Adipose tissue (tissue), 3 donors: ENCODE data around the gene COL1A1. TPM values are rescaled to one million over a fixed set of nuclear protein-coding genes. Genes with fewer than 3 reads are reported as not detected.
A peak's percentile ranks its signal among the peaks of the same experiment; 100 is the strongest.

Source experiments
- H3K27ac ChIP-seq: one replicate; pipeline ENCODE4 v1.5.1; 2013; ENCODE audit warnings: low read depth, low read length
- WGBS, 3 donors: extraction: QIAGEN DNeasy Blood & Tissue Kit; methylation state at CpG; one replicate each; pipeline ENCODE4 v1.1.7; 2013; 5-methylcytosine and 5-hydroxymethylcytosine counted together
- polyA plus RNA-seq, 3 donors: library from polyadenylated mRNA; stranded (reverse); fragments of 200-250 nt; gene quantifications; one replicate each; pipeline ENCODE4 v1.2.3, GENCODE V29; 2013
- donor health status: healthy with polysubstance abuse.
- donor health status: Bipolar disorder and iron deficiency.
- donor health status: healthy.

Gene COL1A1
- polyA plus RNA-seq, 3 donors = 29.6 to 209 (median 106) TPM

DNA sequence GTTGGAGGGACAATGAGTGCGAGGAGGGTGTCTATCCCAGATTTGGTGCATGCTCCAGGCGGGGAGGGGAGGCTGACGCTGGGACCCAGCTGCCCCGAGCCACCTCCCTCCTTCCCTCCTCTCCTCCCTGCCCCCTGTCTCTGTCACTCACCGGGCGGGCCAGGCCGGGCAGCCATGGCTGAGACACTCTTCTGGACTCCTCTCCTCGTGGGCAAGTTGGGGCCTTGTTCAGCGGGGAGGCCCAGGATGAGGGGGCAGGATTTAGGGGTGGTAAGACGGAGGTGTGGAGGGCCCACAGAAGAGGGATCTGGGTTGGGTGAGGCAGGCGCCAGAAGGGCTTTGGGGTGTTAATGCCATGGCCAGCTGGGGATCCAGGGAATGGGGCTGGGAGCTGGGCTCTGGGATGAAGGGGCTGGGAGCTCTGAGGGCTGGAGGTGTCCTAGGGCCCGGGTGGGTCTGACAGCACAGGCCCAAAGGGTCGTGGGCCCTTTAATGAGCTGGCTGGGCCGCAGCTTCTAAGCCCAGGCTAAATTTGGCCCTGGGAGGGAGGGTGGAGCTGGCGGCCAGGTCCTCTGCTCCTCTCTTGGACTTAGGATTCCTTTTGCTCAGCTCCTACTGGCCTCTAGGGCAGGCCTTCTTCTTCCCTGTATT lies 35.4 kb downstream of the COL1A1 start, which contains the start of gene SGCA:
Gene SGCA (plus strand): TSS at position 139 of the 651 bp plus-strand sequence. CDS start 36 bp downstream, at position 175.
- no peak within 1 kb of the TSS for H3K27ac ChIP-seq
- WGBS, 3 donors = 64 to 70% (median 69%) methylated on average over 13 to 15 of the region's 15 CpGs

DNA sequence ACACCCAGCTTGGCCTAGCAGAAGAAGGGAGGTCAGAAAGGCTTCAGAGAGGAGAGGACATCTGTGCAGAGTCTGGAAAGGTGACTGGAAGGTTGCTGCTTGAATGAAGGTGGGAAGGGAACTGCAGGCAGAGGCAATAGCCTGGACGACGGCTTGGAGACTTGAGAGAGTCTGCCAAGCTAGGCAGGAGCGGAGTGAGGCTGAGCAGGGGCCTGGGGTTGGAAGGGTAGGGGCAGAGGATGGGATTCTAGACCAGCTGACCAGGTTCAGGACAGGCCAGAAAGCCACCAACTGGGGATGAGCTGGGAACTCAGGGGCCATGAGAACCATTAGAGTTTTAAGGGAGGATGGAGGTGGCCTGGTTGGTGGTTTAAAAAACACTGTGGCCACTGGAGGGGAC lies 36.0 kb downstream of the COL1A1 start:
- WGBS, 3 donors = 80 to 90% (median 89%) methylated on average over 3 of the region's 3 CpGs
- no peak overlapping the region for H3K27ac ChIP-seq

- no peak overlapping the region for H3K27ac ChIP-seq
Observed at GRCh38 chr17:50165066-50165465, 36.4 kb downstream of the COL1A1 start.

DNA sequence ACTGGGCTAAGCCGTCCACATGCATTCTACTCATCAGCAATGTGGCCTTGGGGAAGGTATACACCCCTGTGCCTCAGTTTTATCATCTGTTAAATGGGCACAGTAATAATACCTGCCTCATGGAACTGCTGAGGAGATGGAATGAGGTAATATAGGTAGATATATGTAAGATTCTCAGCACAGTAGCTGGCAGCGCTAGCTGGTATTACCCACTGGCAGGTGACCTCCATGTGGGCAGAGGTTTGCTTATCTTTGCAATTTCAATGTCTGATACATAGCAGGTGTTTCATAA lies 36.8 kb downstream of the COL1A1 start:
- 98 to 100% (median 98%) methylated on average over 2 of the region's 2 CpGs for WGBS, 3 donors
- H3K27ac ChIP-seq = no peak overlapping the region

More at GRCh38 chr17:50165066-50165465, 36.4 kb downstream of the COL1A1 start:
- WGBS, 3 donors = 87 to 90% (median 89%) methylated on average over 9 of the region's 9 CpGs

DNA sequence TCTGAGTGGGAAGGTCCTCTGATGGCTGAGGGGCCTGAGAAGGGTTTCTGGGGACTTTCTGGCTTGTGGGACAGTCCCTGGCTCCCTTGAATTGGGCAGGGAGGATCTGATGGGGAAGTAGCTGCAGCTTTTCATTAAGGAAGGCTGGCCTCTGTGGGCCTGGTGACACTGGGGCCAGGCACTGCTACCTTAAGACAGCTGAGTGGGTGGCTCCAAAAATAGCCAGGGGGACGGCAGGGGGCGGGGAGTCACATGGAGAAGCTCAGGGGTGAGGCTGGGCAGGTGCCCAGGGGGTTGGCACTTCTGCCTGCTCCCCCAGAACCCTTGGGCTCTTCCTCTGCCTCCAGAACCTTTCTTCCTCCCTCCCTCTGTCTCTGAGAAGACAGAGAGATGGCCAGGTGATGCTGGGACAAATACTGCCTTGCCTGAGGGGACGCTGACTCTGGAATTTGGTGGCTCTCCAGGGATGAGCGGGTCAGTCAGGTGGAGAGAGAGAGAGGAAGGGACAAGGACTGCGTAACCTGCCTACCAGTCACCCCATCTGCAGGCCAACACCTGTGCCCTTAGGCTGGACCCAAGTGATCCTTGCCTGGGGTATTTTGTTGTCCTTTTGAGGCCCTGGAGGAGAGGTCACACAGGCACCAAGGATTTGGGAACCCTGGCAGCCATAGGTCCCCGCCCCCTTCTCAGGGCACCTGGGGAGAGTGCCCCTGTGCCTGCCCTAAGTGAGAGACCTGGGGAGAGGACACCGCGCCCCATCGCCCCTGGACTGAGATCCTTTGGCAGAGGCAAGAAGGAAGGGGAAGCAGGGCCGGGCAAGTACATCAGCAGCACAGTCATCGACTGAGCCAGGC lies 37.4 kb downstream of the COL1A1 start:
- no peak overlapping the region for H3K27ac ChIP-seq
- WGBS, 3 donors = 77 to 83% (median 80%) methylated on average over 11 of the region's 11 CpGs

DNA sequence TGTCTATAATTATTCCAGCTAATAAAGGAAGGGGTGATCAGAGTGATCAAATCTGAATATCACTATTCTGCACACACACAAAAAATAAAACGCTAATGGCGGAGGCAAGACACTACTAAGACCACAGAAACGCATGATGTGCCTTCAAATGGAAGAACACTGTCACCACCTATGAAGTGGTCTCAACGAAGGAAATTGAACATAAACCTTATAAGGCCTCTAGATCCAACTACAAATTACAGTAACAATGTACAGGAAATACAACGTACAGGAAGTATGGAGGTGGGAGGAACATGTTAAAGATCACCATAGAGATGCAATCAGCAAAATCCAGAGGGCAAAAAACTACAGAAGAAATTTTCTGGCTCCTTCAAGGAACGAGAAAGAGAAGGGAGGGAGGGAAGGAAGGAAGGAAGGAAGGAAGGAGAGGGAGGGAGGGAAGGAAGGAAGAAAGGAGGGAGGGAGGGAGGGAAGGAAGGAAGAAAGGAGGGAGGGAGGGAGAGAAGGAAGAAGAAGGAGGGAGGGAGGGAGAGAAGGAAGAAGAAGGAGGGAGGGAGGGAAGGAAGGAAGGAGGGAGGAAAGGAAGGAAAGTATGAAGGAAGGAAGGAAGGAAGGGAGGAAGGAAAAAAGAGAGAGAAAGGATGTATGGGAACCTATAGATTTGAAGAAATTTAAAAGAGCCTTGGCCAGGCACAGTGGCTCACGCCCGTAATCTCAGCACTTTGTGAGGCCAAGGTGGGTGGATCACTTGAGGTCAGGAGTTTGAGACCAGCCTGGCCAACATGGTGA lies 38.8 kb downstream of the COL1A1 start:
- WGBS, 3 donors = 71 to 75% (median 75%) methylated on average over 8 of the region's 8 CpGs
- H3K27ac ChIP-seq = no peak overlapping the region

- WGBS, 3 donors = 40 to 61% (median 60%) methylated on average over 16 of the region's 16 CpGs
- no peak overlapping the region for H3K27ac ChIP-seq
Observed at GRCh38 chr17:50161911-50162288, 39.5 kb downstream of the COL1A1 start.

GRCh38 chr17:50161023-50161910 lies 40.2 kb downstream of the COL1A1 start:
- no peak overlapping the region for H3K27ac ChIP-seq
- 1% methylated on average over 42 to 53 of the region's 53 CpGs for WGBS, 3 donors

GRCh38 chr17:50157891-50158290 lies 43.5 kb downstream of the COL1A1 start:
- WGBS, 3 donors = 64 to 68% (median 65%) methylated on average over 4 of the region's 4 CpGs
- no peak overlapping the region for H3K27ac ChIP-seq

- no peak overlapping the region for H3K27ac ChIP-seq
- WGBS, 3 donors = 56 to 66% (median 59%) methylated on average over 8 of the region's 8 CpGs
Observed at GRCh38 chr17:50155115-50155819, 46.2 kb downstream of the COL1A1 start.

DNA sequence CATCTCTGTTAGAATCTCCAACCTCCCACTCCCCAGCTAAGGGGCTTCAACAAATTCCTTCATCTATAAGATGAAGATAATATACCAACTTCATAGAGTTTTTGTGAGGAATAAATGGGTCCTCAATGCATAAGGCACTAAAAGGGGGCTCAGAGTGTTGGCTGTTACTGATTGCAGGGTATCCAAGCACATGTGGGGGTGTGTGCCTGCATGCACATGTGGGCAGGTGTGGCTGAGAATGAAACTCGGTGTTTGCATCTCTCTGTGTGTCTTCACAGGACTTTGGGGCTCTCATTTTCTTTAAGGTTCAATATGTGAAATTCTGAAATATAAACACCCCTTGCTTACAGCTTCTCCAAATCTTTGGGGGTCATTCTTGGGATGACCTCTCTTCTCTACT lies 46.8 kb downstream of the COL1A1 start:
- 18 to 27% (median 19%) methylated on average over 1 of the region's 1 CpG for WGBS, 3 donors
- H3K27ac ChIP-seq = no peak overlapping the region

DNA sequence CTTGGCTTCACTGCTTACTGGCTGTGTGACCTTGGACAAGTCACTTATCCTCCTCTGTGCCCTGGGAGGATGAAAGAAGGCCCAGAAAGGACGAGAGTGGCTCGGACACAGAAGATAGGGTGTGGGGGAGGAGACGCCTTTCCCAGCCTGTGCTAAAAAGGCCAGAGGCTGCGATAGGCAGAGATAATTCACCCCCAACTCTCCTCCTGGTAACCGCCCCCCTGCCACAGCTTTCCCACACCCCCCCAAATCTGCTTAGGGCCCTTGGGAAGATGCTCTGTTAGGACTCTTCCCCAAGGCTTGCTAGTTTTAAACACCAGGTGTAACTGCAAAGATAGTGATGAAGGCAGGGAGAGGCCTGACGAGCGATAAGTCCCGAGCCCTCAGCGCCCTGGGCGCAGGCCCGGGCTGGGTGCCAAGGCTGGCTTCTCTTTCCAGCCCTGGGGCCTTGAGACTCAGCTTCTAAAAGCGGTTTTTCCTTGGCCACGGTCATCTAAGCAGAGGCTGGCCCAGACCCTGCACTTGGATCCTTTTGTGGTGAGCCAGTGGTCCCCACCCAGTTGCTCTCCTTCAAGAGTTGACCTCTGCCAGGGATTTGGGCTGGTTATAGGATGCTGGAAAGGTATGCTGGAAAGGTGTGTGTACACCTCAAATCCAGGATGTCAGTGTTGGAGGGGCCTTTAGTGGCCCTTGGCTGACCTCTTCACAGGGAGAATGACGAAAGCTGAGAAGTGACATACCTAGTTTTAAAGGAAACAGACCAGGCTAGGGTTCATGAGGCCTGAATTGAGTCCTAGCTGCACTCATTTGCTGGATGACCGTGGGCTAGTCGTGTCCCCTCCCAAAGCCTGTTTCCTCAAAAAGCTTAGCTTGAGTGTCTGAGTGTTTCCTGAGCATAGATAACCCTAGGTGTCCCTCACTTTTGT lies 47.5 kb downstream of the COL1A1 start:
- H3K27ac ChIP-seq = no peak overlapping the region
- WGBS, 3 donors = 31 to 43% (median 36%) methylated on average over 16 of the region's 16 CpGs

DNA sequence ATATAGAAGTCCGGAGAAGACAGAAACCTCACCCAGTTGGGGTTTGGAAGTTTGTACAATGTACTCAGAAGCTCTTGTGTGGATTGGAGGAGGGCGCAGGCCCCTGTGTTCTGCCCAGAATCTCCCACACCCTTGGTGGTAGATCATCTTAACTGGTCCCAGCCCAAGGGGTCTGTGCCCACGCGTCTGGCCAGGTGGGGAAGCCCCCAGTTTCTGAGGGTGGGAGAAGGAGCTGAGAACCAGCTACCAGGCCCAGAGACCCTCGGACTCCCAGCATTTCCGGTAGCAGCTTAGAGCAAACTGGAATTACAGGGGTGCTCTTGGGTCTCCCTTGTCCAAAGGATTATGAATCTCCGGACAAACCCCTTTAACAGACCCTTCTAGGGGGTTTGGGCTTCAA lies 48.7 kb downstream of the COL1A1 start:
- 69 to 71% (median 70%) methylated on average over 7 of the region's 7 CpGs for WGBS, 3 donors
- no peak overlapping the region for H3K27ac ChIP-seq

DNA sequence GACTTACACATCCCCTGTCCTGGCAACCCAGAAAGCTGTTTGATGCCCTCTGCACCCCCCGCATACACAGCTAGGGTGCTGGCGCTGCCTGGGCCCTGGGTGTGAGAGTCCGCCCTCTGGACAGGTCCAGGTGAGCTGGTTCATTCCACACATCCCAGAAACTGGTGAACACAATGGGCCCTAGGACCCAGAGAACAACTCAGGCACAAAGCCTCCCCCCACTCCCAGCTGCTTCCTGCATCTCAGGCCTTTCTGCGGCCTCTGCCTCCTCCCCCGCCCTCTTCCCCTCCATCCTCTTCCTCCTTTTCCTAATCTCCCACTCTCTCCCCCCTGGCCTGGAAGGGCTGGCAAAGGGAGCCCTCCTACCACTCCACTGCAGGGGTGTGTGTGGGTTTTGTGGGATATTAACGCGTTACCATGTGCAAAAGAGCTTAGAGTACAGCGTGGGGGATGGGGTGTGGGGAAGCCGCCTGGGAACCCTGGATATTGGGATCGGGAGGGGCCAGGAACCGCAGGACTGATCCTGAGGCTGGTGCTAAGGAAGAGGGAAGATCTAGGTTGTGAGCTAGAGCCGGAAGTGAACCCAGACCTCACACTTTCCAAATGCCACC lies 49.4 kb downstream of the COL1A1 start:
- H3K27ac ChIP-seq = no peak overlapping the region
- 0 to 2% (median 1%) methylated on average over 12 of the region's 12 CpGs for WGBS, 3 donors

- peak overlapping the region; percentile 0 for H3K27ac ChIP-seq
- WGBS, 3 donors = 0 to 1% (median 1%) methylated on average over 26 to 40 of the region's 40 CpGs
Observed at GRCh38 chr17:50151041-50151936, 50.1 kb downstream of the COL1A1 start.
